Measurements from ENCODE around the gene MAD1L1.

MAD1L1 gene

DNA sequence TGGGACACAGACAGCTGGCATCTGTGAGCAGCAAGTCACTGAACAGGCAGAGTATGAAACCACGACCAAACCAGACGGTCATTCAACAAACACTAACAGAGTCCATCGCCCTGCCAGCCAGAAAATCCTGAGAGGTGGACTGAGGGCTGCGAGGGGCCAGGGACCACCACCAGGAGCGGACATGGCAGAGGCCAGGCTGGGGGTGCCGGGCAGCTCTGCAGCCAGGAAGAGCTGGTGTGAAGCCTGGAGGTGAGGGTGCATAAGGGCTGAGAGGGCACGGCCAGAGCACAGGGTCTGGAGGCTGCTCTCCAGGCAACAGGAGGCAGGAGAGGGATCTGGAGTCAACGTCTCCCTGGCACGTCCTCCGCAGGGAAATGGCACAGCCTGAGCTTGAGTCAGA is 15.5 kb downstream of the MAD1L1 start:
- no peak for DNase-seq

DNA sequence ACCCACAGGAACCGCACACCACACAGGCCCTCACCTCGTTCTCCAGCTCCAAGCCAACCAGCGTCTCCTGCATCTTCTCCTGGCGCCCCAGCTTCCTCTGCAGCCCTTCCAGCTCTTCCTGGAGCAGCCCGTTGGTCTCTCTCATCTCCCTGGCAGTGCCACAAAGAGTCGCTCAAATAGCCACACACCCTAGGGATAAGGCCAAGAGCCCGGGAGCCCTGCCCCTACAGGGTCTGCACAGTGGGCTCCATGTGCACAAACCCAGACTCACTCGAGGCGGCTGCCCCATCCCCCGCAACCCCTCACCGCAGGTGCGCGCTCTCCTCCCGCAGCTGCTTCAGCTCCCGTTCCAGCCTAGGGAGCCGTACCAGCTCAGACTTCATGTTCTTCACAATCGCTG is 16.9 kb downstream of the MAD1L1 start:
- DNase-seq: no peak

DNA sequence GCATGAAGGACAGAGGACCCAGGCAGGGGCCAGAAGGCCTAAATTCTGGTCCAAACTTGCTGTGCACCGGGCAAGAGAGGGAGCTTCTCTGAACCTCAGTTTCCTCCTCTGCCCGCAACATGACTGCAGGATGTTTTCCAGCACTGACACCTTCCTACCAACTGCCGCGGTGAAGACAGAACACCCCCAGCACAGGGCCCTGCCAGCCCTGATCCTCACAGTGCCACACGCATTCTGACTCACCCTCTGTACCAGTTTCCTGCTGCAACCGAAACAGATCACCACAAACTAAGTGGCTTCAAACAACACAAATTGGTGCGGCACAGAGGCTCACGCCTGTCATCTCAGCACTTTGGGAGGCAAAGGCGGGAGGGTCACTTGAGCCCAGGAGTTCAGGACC is 18.1 kb downstream of the MAD1L1 start:
- no peak for DNase-seq

DNA sequence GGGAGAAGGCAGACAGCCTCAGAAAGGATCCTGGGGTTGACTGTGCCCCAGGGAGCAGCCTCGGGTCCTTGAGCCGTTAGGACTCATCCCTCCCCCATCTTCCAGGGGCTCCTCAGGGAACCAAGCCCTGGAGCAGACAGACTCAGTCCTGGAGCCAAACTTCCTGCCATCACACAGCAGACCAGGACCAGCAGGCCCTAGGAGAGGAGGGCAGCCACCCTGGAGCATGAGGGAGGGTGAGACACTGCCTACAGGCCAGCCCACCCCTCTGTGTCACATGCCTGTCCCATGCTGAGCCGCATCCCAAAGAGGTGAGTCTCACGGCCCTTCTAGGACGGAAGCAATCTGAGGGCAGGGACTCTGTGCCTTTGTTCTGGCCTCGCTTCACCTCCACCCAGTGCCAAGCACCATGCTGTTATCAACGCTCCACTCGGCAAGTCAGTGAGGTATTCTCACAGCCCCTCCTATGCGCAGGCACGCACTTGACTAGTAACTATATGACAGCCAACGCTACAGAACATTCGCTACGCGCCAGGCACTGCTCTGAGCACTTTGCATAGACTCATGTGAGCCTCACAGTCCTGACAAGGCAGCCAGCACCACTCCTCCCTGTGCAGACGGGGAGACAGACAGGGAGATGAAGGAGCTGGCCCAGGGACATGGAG is 19.1 kb downstream of the MAD1L1 start:
- no peak for DNase-seq

DNA sequence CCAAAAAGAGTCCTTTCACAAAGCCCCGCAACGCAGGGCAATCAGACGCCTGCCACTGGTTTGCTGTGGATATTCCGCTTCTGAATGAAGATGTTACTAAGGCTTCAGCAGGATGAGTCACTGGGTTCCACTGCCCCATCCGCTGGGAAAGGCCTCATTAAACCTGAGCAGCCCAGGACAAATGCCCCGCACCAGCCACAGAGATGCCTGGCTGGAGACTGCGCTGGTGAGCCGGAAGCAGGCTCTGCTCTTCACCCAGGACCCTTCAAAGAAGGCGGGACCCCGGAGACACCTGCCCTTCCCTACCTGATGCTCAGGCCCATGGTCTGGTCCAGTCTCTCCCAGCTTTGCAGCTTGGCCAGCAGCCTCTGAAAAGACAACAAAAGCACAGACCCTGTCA is 19.8 kb downstream of the MAD1L1 start:
- no peak for DNase-seq

DNA sequence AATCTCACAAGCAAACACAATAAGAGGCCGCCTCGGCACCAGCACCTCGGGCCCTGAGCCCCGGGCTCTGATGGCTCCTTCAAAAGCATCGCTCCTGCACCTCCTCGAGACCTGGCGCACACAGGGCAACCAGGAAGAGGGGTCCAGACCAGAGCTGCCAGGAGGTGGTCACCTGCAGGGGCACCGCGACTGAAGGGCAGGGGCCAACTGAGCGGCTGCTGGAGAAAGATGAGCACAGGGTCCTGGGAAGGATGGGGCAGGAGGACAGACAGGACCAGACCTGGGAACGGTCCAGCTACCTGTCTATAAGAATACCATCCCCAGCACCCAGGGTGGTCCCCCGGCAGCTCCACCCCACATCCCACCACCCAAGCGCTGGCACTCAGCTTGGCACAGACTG is 20.8 kb downstream of the MAD1L1 start:
- no peak for DNase-seq

DNA sequence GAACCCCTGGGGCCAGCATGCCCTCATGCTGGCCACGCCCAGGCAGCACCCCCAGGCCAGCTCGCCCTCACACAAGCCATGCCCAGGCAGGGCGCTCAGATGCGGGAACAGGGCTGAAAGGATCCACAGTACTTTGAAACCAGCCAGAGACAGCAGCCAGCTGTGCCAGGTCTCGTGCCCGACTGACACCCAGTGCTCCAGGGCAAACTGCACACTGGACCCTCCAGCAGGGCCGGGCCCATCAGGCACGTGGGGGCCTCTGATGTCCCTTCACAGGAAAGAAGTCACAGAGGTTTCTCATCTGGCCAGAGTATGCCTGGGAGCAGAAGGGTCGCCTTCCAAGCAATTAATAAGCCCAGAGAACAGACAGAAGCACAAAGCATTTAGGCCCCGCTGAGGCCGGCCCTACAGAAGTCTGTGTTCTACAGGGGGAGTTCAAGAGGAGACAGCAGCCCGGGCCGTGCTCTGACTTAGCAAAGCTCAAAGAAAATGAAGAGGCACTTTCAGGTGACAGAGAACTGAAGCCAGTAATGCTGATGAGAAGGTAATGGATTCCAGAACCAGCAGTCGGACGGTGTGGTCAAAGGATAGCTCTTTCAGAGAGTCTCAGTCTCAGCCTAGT is 21.4 kb downstream of the MAD1L1 start:
- no peak for DNase-seq

DNA sequence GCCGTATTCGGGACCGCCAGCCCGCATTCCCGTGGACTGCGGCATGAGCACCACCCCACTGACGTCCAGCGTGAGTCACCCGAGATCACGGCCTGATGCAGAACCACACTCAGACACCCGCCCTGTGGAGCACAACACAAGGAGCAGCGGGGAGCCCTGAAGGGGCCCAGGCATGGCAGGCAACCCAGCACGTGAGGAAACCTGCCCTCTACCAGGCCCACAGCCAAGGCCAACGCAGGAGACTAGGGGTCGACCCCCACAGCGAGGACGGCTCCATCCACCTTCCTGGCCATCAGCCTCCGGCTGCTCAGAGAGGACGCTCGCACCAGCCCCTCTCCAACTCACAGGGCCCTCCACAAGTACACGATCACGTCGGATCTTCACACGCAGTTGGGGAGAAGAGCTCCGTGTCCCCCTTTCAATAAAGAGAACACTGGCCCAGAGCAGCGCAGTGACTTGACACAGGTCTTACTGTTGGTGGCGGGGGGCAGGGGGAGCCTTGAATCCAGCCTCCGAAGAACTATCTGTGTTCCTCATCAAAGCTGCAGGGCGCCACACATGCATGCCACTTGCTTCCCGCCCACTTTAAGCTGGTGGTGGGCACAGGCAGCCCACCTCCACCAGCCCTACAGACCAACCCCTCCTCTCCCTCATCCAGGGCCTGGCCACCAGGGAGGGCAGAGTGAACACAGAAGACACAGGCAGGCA is 22.0 kb downstream of the MAD1L1 start:
- no peak for DNase-seq

DNA sequence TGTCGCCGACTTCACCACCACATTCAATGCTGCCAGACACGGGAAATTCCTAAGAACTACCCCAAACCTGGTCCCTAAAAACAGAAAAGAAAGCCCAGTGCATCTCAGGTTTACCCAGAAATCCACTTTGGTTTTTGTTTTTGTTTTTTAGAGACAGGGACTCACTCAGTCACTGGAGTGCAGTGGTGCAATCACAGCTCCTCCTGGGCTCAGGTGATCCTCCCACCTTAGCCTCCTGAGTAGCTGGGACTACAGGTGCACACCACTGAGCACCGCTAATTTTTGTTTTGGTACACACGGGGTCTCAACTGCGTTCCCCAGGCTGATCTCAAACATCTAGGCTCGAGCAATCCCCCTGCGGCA is 22.8 kb downstream of the MAD1L1 start:
- no peak for DNase-seq

DNA sequence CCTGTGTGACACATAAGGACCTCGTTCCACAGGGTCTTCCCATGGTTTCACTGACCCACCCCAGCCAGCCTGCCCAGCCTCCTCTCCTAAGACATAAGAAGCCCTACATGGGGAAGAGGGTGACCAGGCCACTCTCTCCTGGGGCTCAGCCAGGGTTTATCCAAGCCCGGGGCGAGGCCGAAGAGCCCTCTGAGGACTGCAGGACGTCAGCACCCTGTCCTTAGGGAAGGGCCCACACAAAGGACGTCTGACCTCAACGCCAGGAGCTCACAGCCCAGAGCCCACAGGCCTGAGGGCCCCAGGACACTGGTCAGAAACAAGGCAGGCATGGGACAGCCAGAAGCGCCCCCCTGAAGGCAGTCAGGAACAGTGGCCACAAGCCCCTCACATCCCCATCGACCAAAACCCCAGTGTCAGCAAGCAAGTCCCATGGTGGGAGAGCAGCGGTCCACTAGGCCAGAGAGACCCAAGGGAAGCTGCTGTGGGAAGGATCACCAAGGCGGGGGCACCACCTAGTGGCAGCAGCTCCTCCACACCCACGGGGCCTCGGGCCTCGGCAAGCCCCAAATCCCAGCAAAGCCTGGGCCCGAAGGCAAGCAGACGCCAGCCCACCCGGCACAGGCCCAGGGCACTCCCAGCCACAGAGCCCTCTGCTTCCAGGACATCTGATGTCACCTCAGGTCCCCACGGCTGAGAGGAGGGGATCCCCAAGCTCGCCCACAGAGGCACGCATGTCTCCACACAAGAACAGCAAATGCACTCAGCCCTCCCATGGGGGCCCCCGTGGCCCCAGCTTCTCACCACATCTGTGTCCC is 23.4 kb downstream of the MAD1L1 start:
- DNase-seq: no peak

DNA sequence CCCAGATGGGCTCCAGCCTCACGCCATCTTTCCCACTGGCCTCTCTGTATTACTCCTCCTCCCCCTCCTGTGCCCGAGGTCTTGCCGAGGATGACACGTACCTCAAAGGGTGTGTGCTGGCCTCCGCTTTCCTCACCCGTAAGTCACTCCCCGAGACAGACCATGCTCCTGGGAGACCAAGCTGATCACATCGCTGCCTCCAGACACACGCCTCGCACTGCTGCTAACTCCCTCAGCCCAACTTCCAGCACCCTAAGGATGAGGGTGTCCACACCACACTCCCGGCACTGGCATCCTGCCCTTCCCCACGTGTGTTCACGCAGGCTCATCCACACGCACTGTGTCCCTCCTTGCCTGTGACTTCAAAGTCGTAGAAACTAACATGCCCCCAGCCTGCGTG is 24.0 kb downstream of the MAD1L1 start:
- no peak for DNase-seq

DNA sequence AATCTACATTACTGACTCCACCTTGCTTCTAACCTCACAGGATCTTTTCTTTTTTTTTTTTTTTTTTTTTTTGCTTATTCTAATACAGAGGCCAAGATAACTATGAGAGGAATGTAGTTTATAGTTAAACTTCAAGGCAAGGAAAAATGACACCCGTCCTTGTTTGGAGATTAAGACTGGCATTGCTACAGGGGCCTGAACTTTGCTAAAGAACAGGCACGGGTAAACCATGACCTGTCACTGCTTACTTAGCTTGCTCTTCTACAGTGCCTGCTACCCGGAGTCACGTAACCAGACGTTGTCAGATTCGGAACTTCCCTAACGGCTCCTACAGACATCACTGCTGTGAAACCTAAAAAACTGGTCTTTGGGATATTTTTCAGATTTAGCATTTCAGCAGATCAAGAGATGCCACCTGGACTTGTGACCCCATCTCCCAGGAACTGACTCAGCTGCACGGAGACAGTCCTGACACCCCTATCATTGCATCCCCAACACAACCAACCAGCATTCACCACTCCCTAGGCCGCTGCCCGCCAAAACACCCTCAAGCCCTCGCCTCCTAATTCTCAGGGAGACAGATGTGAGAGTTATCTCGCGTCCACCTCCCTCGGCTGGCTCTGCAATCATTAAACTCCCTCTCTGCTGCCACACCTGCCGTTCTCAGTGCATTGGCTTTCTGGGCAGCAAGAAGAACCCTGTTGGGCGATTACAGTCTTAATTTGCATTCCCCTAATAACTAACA is 27.5 kb downstream of the MAD1L1 start:
- no peak for DNase-seq

DNA sequence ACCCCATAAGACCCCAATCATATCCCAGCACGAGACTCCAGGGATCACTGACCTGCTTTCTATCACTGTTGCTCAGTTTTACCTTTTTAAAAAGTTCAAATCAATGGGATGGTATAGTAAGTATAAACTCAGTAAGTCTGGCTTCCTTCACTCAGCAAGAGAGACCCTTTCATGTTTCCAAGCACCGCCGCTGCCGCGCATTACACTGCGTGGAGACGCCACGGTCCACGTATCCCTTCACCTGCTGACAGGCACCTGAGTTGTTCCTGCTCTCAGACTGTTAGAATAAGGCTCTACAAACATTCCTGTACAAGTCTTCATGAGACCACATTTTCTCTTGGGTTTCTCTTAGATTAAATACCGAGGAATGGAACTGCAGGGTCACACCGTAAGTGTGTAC is 28.3 kb downstream of the MAD1L1 start:
- DNase-seq: no peak

DNA sequence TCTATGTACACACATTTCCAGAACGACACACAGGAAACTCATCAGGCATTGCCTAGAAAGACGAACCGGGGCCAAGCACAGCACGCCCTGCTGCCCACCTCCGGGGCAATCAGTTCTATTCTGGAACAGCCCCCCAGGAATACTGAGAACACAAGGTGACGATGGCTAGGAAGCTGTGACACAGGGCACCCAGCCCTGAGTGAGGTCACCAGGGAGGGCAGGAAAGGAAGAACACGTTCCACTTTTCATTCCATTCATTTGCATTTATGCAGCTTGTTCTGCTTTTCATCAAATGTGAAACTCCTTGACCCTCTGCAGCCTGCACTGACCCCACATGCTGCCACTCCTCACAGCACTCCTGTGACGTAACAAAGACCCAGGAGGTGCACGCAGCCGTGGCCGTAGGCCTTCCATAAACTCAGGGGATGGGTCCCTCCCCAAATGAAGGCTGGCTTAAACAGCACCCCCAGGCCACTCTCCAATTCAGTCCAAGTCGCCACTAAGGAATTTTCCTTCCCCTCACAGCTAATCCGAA is 28.9 kb downstream of the MAD1L1 start:
- DNase-seq: no peak

DNA sequence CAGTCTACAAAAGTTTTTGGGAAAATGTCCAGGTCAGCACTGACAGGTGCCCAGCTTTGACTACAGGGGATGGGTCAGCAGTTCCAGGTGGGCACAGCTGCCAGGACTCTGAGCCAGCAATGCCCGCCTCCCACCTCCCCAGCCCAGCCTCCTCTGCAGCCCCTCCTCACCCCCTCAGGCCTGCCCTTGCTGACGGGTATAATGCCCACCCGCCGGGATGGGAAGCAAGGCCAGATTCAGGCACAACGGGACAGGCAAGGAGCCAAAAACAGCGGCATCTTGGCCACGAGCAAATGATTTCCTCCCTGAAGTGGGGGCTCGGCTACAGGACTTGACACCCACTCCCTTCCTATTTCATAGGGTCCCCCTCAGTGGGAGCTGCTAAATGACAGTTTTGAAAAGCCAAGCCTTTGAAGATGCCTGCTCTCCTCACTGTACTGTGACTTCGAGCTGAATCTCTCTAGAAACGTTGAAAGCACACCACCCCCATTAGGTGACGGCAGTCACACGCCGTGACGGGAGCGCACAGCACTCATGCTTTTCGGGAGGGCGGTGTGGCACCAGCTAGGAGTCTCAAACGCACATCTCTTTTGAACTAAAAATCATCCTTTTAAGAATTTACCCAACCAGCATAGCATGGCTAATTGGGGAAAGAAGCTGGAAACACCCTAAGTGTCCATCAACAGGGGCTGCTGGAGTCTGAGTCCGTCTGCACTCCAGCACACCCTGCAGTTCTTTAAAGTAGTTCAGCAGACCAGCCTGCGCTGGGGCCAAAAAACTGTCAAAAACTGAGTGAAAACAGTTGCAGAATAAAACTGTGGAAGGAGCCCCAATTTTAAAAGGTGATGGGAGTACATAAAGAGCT is 29.6 kb downstream of the MAD1L1 start:
- DNase-seq: no peak

DNA sequence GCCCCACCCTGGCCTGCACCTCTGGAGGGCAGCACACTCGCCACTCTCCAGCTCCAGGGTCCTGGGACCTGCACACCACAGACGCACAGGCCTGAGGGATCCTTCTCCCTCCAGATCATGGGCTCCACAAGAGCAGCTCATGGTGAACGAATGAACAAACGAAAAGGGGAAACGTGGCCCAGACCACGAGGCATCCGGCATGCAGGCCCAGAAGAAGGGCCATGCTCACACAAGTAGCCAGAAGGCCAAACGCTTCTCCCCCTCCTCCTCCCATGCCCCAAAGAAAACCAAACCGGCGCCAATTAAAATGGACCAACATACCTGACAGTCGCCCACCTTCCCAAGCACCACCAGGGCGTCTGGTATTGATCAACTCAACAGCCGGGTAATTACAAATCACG is 30.4 kb downstream of the MAD1L1 start:
- no peak for DNase-seq

DNA sequence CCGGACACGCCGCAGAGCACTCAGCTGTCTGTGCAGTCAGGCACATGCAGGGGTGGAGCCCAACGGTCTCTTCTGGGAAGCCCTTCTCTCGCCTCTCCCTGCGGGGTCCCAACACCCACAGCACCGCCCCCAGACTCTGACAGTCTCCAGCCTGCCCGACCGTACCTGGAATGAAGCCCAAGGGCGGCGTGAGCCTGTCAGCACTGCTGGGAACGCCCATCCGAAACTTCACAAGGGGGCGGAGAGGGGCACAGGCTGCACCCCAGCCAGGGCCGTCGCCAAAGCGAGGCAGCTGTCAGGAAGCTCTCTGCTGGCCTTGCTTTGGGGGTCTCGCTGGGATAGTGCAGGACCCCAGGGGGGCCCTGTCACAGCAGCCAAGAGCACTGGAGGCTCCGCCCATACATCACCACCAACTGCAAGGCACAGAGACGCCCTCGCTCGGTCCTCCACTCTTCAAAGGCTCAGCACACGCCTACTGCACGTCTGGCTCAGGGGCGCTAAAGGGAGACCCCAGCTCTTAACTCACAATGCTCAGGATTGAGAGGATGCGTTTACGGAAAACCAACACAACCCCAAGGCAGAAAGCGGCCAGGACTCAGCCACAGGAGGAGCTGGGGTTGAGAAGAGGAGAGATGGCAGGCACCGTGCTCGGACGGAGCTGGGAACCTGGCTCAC is 30.9 kb downstream of the MAD1L1 start:
- DNase-seq: no peak

DNA sequence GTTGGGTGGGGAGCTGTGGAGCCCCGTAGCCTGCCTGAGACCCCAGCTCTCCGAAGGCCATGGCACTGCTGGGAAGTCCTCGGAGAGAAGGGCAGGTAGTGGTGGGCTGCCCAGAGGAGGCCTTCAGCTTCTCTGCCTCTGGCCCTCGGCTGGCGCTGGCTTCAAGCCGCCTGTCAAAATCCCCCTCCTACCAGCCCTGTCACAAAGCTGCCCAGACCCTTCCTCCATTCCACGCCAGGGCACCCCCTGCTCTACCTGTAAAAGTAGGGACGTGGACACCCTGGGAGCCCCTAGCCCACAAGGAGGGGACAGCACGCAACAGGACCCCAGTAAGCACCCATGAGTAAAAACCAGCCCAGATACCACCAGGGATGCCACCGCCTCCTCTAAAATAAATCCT is 31.6 kb downstream of the MAD1L1 start:
- DNase-seq: no peak

DNA sequence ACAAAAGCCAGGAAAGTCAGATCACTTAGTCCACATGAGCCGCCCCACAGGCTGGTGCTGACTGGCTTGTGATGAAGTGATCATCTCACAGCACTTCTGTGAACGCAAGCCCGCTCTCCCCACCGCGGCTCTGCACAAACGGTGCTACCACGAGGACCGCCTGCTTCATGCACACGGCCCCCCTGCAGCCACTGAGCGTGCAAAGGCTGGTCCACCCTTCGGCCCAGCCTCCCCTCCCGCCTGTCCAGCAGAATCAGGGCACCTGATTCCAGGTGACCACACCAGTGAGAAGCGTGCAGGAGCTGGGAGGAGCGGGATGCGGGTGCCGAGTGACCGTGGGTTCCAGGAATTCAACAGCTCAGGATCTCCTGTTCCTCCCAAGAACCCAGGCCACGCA is 32.2 kb downstream of the MAD1L1 start:
- DNase-seq: no peak

DNA sequence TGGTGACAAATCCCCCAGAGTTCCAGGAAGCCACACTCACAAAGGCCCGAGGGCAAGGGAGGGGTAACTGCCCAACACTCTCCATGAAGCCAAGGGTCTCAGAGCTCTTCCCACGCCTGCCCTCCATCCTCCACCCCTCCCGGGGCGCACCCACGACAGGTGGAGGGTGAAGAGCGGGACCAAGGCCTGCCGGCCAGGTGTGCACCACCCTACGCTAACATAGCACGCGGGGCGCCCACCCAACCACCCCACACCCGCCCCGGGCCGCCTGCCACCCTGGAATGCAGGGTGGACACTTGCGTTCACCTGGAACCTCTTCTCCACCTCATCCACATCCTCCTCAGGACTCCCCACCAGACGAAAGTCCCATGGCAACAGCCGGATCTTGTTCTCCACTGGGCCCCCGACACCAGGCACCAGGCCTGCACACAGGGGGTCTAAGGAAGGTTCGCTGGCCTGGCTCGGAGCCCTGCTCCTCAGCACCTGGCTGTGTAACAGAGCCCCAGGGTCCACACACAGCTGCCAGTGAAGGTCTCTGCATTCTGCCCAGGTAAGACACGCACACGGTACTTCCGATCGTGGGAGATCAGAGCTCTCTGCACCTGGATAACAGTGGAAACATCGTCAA is 32.7 kb downstream of the MAD1L1 start:
- no peak for DNase-seq

DNA sequence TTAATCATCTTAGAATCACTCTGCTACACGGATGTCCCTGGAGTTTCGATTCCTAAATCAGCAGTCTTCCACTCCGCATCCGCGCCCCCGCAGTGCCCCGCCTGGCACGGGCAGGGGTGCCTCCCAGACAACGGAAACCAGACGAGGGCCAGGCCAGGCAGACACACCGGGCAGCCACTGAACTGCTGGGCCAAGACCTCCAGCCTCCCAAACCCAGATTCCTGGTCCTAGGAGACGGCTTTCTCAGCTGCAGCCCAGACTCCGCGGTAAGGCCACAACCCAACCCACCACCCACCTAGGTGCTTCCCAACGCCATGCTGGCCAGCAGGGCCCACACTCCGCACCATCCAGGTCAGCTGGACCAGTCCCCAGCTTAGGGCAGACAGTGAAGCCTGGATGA is 33.2 kb downstream of the MAD1L1 start:
- no peak for DNase-seq

Data from cerebellar nuclear complex (tissue), 1 donor.